H1 (cell line): ENCODE data around the gene CCS. TPM values are rescaled to one million over a fixed set of nuclear protein-coding genes. Genes with fewer than 3 reads are reported as not detected.

ENCODE experiments used
- ASH2L ChIP-seq: fragments of 200-600, 300-600 bp; sonication (generic); IDR thresholded peaks from one replicate; pipeline ENCODE4 v1.7.1; 2017; ENCODE audit warnings: low read length
- BCL11A ChIP-seq, 2 experiments: IDR thresholded peaks; one replicate each; pipeline ENCODE4 v1.6.1; 2011; ENCODE audit warnings: low read depth in 2 of 2, low read length in 2 of 2, mild to moderate bottlenecking in 2 of 2
- CBX8 ChIP-seq: fragments of 300-800, 300-1000 bp; sonication (generic); IDR thresholded peaks from 2 replicates; pipeline ENCODE4 v1.7.1; 2016; ENCODE audit warnings: low read depth, low read length, borderline replicate concordance
- EP300 ChIP-seq, 2 experiments: IDR thresholded peaks; 1 replicate in 1 of 2; 2 replicates in 1 of 2; pipeline ENCODE4 v1.6.1; 2011 to 2012; ENCODE audit warnings: low read depth in 2 of 2, low read length in 2 of 2, mild to moderate bottlenecking in 2 of 2, borderline replicate concordance in 1 of 2, inconsistent platforms in 1 of 2, moderate library complexity in 1 of 2
- EZH2 ChIP-seq: fragments of 200-600 bp; sonication (generic); IDR thresholded peaks from 2 replicates; pipeline ENCODE4 v1.7.1; 2012; ENCODE audit warnings: low read depth, mild to moderate bottlenecking, moderate library complexity, low read length, inconsistent platforms; ENCODE audit not compliant: severe bottlenecking
- JUN ChIP-seq: IDR thresholded peaks from 2 replicates; pipeline ENCODE4 v1.6.1; 2011; ENCODE audit warnings: low read depth, mild to moderate bottlenecking, improper control_type of control experiment, low read length
- JUND ChIP-seq: IDR thresholded peaks from 2 replicates; pipeline ENCODE4 v1.6.1; 2011; ENCODE audit warnings: mild to moderate bottlenecking, improper control_type of control experiment, low read length
- KDM5A ChIP-seq: fragments of 200-600 bp; IDR thresholded peaks from 2 replicates; pipeline ENCODE4 v1.7.1; 2012; ENCODE audit warnings: mild to moderate bottlenecking, low read length, inconsistent platforms, mixed read lengths
- NANOG ChIP-seq: IDR thresholded peaks from 2 replicates; pipeline ENCODE4 v1.6.1; 2011; ENCODE audit warnings: low read length, low read depth, mild to moderate bottlenecking, inconsistent platforms; ENCODE audit not compliant: insufficient read depth, poor library complexity, severe bottlenecking
- POLR2AphosphoS5 ChIP-seq: IDR thresholded peaks from 2 replicates; pipeline ENCODE4 v1.6.1; 2011; ENCODE audit warnings: low read depth, low read length
- RNF2 ChIP-seq: fragments of 200-900, 300-1000 bp; sonication (generic); IDR thresholded peaks from 2 replicates; pipeline ENCODE4 v1.7.1; 2016; ENCODE audit warnings: borderline replicate concordance, low read depth, mild to moderate bottlenecking, antibody characterized with exemption, low read length; ENCODE audit not compliant: poor library complexity, severe bottlenecking; ENCODE audit errors: missing control alignments
- RXRA ChIP-seq: IDR thresholded peaks from 2 replicates; pipeline ENCODE4 v1.6.1; 2011; ENCODE audit warnings: low read depth, mild to moderate bottlenecking, low read length, moderate library complexity; ENCODE audit not compliant: insufficient read depth
- SP1 ChIP-seq: IDR thresholded peaks from 2 replicates; pipeline ENCODE4 v1.6.1; 2011; ENCODE audit warnings: low read depth, low read length
- SP4 ChIP-seq: IDR thresholded peaks from 2 replicates; pipeline ENCODE4 v1.6.1; 2012; ENCODE audit warnings: low read length, inconsistent platforms
- SUZ12 ChIP-seq: fragments of 200-600 bp; sonication (generic); IDR thresholded peaks from 2 replicates; pipeline ENCODE4 v1.6.1; 2012; ENCODE audit warnings: mild to moderate bottlenecking, inconsistent platforms, low read length, moderate library complexity, mixed read lengths
- TCF12 ChIP-seq: IDR thresholded peaks from 2 replicates; pipeline ENCODE4 v1.6.1; 2011; ENCODE audit warnings: low read depth, mild to moderate bottlenecking, low read length
- TEAD4 ChIP-seq: IDR thresholded peaks from 2 replicates; pipeline ENCODE4 v1.6.1; 2012; ENCODE audit warnings: low read depth, low read length, inconsistent platforms, mixed read lengths
- USF2 ChIP-seq: IDR thresholded peaks from 2 replicates; pipeline ENCODE4 v1.6.1; 2011; ENCODE audit warnings: low read length, improper control_type of control experiment
- YY1 ChIP-seq: IDR thresholded peaks from 2 replicates; pipeline ENCODE4 v1.6.1; 2011; ENCODE audit warnings: low read depth, mild to moderate bottlenecking, low read length
- ZNF274 ChIP-seq: IDR thresholded peaks from 2 replicates; pipeline ENCODE4 v1.7.0; 2012; ENCODE audit warnings: low read length, borderline replicate concordance; ENCODE audit errors: extremely low read depth
- polyA plus RNA-seq, 7 experiments: library from polyadenylated mRNA; depleted of rRNA in 3 of 7; stranded (reverse) in 5 of 7; unstranded in 2 of 7; fragments of >200 nt in 5 of 7; fragments of 200-250 nt in 2 of 7; gene quantifications; 1 replicate in 5 of 7; 2 replicates in 1 of 7; 4 replicates in 1 of 7; pipeline versions ENCODE4 v1.2.1 to v1.2.3, GENCODE V29; 2011 to 2013; ENCODE audit warnings: missing spikeins in 2 of 7, mixed read lengths in 2 of 7
- total RNA-seq: library from RNA; stranded (reverse); fragmentation: NEBNext Ultra II Directional; extraction: Animal tissue kit (Norgen Biotek cat#: 25700); gene quantifications from 2 replicates; pipeline ENCODE4 v1.2.1, GENCODE V29; 2021
- TF ChIP-seq, protein P1 (sequence below): IDR thresholded peaks from 2 replicates; pipeline ENCODE4 v1.6.1; 2011; ENCODE audit warnings: low read depth, mild to moderate bottlenecking, low read length; ENCODE audit not compliant: insufficient read depth
- TF ChIP-seq, protein P2 (sequence below): IDR thresholded peaks from 2 replicates; pipeline ENCODE4 v1.6.1; 2012; ENCODE audit warnings: inconsistent platforms

The CCS gene
- total and polyA plus RNA-seq, 2 of the 8 experiments (the other 6 are each of a cell fraction or from before 2014, with no cell fraction given): 37.1 to 37.7 TPM

GRCh38 chr11:66545701-66546367, 47.2 kb upstream of the CCS start, which contains the start of gene ZDHHC24 (continued):
- TF ChIP-seq CBX8 (no peak), RXRA (no peak), ASH2L (no peak), SP1 (peak; percentile 77), RNF2 (no peak), POLR2AphosphoS5 (no peak), EZH2 (no peak), KDM5A (no peak), JUND (no peak), YY1 (no peak), SP4 (no peak; the same call in 1 of the 2 replicates), EP300 (IDR thresholded peaks at IDR 0.05; ENCODE audit: borderline replicate concordance in 1 of 2, low read depth in 2 of 2, low read length in 2 of 2) (no peak), TEAD4 (0 out of 2 replicates have a peak, but pooled peaks have one; percentile 12), ZNF274 (no peak), JUN (no peak), TCF12 (no peak), USF2 (no peak), NANOG (peak; percentile 2), BCL11A (IDR thresholded peaks at IDR 0.05; ENCODE audit: low read depth in 2 of 2, low read length in 2 of 2) (no peak), SUZ12 (no peak)
- TF ChIP-seq, protein P1, sequence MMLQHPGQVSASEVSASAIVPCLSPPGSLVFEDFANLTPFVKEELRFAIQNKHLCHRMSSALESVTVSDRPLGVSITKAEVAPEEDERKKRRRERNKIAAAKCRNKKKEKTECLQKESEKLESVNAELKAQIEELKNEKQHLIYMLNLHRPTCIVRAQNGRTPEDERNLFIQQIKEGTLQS: no peak
- TF ChIP-seq, protein P2, sequence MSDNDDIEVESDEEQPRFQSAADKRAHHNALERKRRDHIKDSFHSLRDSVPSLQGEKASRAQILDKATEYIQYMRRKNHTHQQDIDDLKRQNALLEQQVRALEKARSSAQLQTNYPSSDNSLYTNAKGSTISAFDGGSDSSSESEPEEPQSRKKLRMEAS: no peak
